Glutamatergic neuron (in vitro differentiated cells): ENCODE measurements around the gene LGALS4. TPM values are rescaled to one million over a fixed set of nuclear protein-coding genes. Genes with fewer than 3 reads are reported as not detected.
"Not testable (repeated sequence)": the region's sequence is repeated elsewhere in the genome, so short reads cannot be mapped to it uniquely, and the experiment has no call there.

Experiments used
- DNase-seq: peaks from one replicate; pipeline ENCODE4 v3.0.0; 2022
- H3K27ac Mint-ChIP-seq: one replicate; pipeline ENCODE4 v1.8.0; 2020; ENCODE audit warnings: mild to moderate bottlenecking, mixed read lengths, inconsistent platforms; ENCODE audit not compliant: unreplicated experiment
- H3K27me3 Mint-ChIP-seq: one replicate; pipeline ENCODE4 v1.8.0; 2020; ENCODE audit warnings: mild to moderate bottlenecking, moderate library complexity, mixed read lengths, inconsistent platforms; ENCODE audit not compliant: unreplicated experiment
- H3K36me3 Mint-ChIP-seq: one replicate; pipeline ENCODE4 v1.8.0; 2020; ENCODE audit warnings: mild to moderate bottlenecking, mixed read lengths, inconsistent platforms; ENCODE audit not compliant: unreplicated experiment
- H3K4me1 Mint-ChIP-seq: one replicate; pipeline ENCODE4 v1.8.0; 2020; ENCODE audit warnings: mild to moderate bottlenecking, low read depth, mixed read lengths, inconsistent platforms; ENCODE audit not compliant: unreplicated experiment
- H3K4me3 Mint-ChIP-seq: one replicate; pipeline ENCODE4 v1.8.0; 2020; ENCODE audit warnings: mild to moderate bottlenecking, mixed read lengths, inconsistent platforms; ENCODE audit not compliant: unreplicated experiment
- H3K9me3 Mint-ChIP-seq: one replicate; pipeline ENCODE4 v1.8.0; 2020; ENCODE audit warnings: mild to moderate bottlenecking, moderate library complexity, mixed read lengths, inconsistent platforms; ENCODE audit not compliant: unreplicated experiment
- CTCF ChIP-seq: fragments of 200-600 bp; sonication (generic); IDR thresholded peaks from one replicate; pipeline ENCODE4 v1.5.0; 2021; ENCODE audit not compliant: partially characterized antibody, unreplicated experiment
- long read RNA-seq: library from polyadenylated mRNA; unstranded; transcript quantifications from one replicate; pipeline ENCODE4 v2.0.0, GENCODE V29; 2020; ENCODE audit not compliant: unreplicated experiment
- total RNA-seq: library from RNA; stranded (reverse); fragmentation: NEBNext Ultra II Directional; extraction: Animal tissue kit (Norgen Biotek cat#: 25700); gene quantifications from one replicate; pipeline ENCODE4 v1.2.1, GENCODE V29; 2021; ENCODE audit not compliant: unreplicated experiment

Gene LGALS4
- not detected for total RNA-seq
- long read RNA-seq = 0 reads

- H3K4me3 Mint-ChIP-seq = no peak within 1 kb of the TSS
- no peak for DNase-seq
- no peak within 1 kb of the TSS for H3K27ac Mint-ChIP-seq
- peaks cover 1% of the 10 kb centered on the region for H3K9me3 Mint-ChIP-seq
- H3K4me1 Mint-ChIP-seq = no peaks in the 10 kb centered on the region
- H3K27me3 Mint-ChIP-seq = peaks cover 5% of the 10 kb centered on the region
- H3K36me3 Mint-ChIP-seq = no peaks in the 10 kb centered on the region
- TF ChIP-seq CTCF = no peak
These were observed at the start of gene LGALS4 for GRCh38 chr19:38812841-38813320. TSS of gene LGALS4 (minus strand) at chr19:38812945. CDS start at chr19:38812886, 59 bp downstream.

GRCh38 chr19:38861368-38861767 is 48.6 kb upstream of the LGALS4 start:
- Mint-ChIP-seq H3K4me3 (no peak overlapping the region), H3K27ac (no peak overlapping the region), H3K9me3 (peaks cover 5% of the 10 kb centered on the region), H3K27me3 (peaks cover 8% of the 10 kb centered on the region), H3K36me3 (peaks cover 5% of the 10 kb centered on the region), H3K4me1 (peaks cover 4% of the 10 kb centered on the region)
- TF ChIP-seq CTCF = no peak
- no peak for DNase-seq

GRCh38 chr19:38859631-38860204 is 47.0 kb upstream of the LGALS4 start:
- not testable (repeated sequence) for H3K4me1 Mint-ChIP-seq, H3K9me3 Mint-ChIP-seq, H3K27ac Mint-ChIP-seq, H3K36me3 Mint-ChIP-seq, DNase-seq, H3K27me3 Mint-ChIP-seq, H3K4me3 Mint-ChIP-seq

GRCh38 chr19:38856813-38857212 is 44.1 kb upstream of the LGALS4 start:
- Mint-ChIP-seq H3K4me1 (peaks cover 9% of the 10 kb centered on the region), H3K4me3 (no peak overlapping the region), H3K27me3 (peaks cover 10% of the 10 kb centered on the region), H3K9me3 (peaks cover 9% of the 10 kb centered on the region), H3K36me3 (peaks cover 5% of the 10 kb centered on the region), H3K27ac (peak overlapping the region; percentile 68)
- DNase-seq = no peak
- no peak for TF ChIP-seq CTCF

GRCh38 chr19:38855751-38856150 is 43.0 kb upstream of the LGALS4 start:
- not testable (repeated sequence) for H3K36me3 Mint-ChIP-seq, H3K27ac Mint-ChIP-seq, DNase-seq, H3K4me3 Mint-ChIP-seq, H3K4me1 Mint-ChIP-seq
- Mint-ChIP-seq H3K9me3 (peaks cover 12% of the 10 kb centered on the region), H3K27me3 (peaks cover 12% of the 10 kb centered on the region)

GRCh38 chr19:38854961-38855360 is 42.2 kb upstream of the LGALS4 start:
- peaks cover 20% of the 10 kb centered on the region for H3K27me3 Mint-ChIP-seq
- H3K9me3 Mint-ChIP-seq = peaks cover 19% of the 10 kb centered on the region
- H3K4me1 Mint-ChIP-seq, H3K4me3 Mint-ChIP-seq, H3K36me3 Mint-ChIP-seq, DNase-seq: not testable (repeated sequence)
- peak overlapping the region; percentile 87 for H3K27ac Mint-ChIP-seq
